ENCODE data around the gene IGFBP3. TPM values are rescaled to one million over a fixed set of nuclear protein-coding genes. Genes with fewer than 3 reads are reported as not detected.

Gene IGFBP3
- total RNA-seq, 1 donor from 2014 or later, result not detected

- H3K4me3 Mint-ChIP-seq, result no peak overlapping the region
- intact Hi-C loops (cut with micrococcal nuclease), result loop anchor here (1.0 kb wide), 3 partner anchors 1198 to 1363 kb away; no protein-coding TSS in a partner anchor
- peaks cover 55% of the 10 kb centered on the region for H3K27me3 Mint-ChIP-seq
- ATAC-seq (ENCODE audit: low read depth) (no peak), DNase-seq (no peak)
- ChIA-PET CTCF (interaction anchor here (0.6 to 1.2 kb wide), 5 partner anchors 9 to 1289 kb away, joined by 3 read pairs; no protein-coding TSS in a partner anchor), POLR2A (no interaction called here)
- H3K36me3 Mint-ChIP-seq (ENCODE audit: low read depth), result no peaks in the 10 kb centered on the region
- TF ChIP-seq CTCF (IDR thresholded peaks at IDR 0.05), result peak; percentile 78
- no peak overlapping the region for H3K27ac Mint-ChIP-seq
- H3K9me3 Mint-ChIP-seq, result no peaks in the 10 kb centered on the region
- no peaks in the 10 kb centered on the region for H3K4me1 Mint-ChIP-seq
Observed at GRCh38 chr7:45890902-45891461, 30.1 kb downstream of the IGFBP3 start.

GRCh38 chr7:45890125-45890901 lies 30.8 kb downstream of the IGFBP3 start:
- intact Hi-C loops (cut with micrococcal nuclease), result no loop called here
- Mint-ChIP-seq H3K27me3 (peaks cover 48% of the 10 kb centered on the region), H3K9me3 (no peaks in the 10 kb centered on the region), H3K4me1 (no peaks in the 10 kb centered on the region), H3K27ac (no peak overlapping the region), H3K36me3 (ENCODE audit: low read depth) (no peaks in the 10 kb centered on the region), H3K4me3 (no peak overlapping the region)
- ATAC-seq (ENCODE audit: low read depth) (no peak), DNase-seq (no peak)
- ChIA-PET CTCF (interaction anchor here (0.9 to 1.2 kb wide), 3 partner anchors 8 to 1290 kb away, joined by 3 read pairs; no protein-coding TSS in a partner anchor), POLR2A (no interaction called here)
- no peak for TF ChIP-seq CTCF (IDR thresholded peaks at IDR 0.05)

GRCh38 chr7:45889367-45890067 lies 31.6 kb downstream of the IGFBP3 start:
- H3K9me3 Mint-ChIP-seq, result no peaks in the 10 kb centered on the region
- DNase-seq (no peak), ATAC-seq (ENCODE audit: low read depth) (no peak)
- H3K27ac Mint-ChIP-seq, result no peak overlapping the region
- TF ChIP-seq CTCF (IDR thresholded peaks at IDR 0.05), result no peak
- ChIA-PET POLR2A (no interaction called here), CTCF (no interaction called here)
- H3K36me3 Mint-ChIP-seq (ENCODE audit: low read depth), result no peaks in the 10 kb centered on the region
- no peak overlapping the region for H3K4me3 Mint-ChIP-seq
- peaks cover 47% of the 10 kb centered on the region for H3K27me3 Mint-ChIP-seq
- H3K4me1 Mint-ChIP-seq, result no peaks in the 10 kb centered on the region
- intact Hi-C loops (cut with micrococcal nuclease), result no loop called here

GRCh38 chr7:45888993-45889366 lies 32.1 kb downstream of the IGFBP3 start:
- Mint-ChIP-seq H3K36me3 (ENCODE audit: low read depth) (no peaks in the 10 kb centered on the region), H3K9me3 (no peaks in the 10 kb centered on the region), H3K4me3 (no peak overlapping the region), H3K27me3 (peaks cover 46% of the 10 kb centered on the region), H3K27ac (no peak overlapping the region), H3K4me1 (no peaks in the 10 kb centered on the region)
- no peak for DNase-seq
- CTCF ChIA-PET, result no interaction called here
- no peak for ATAC-seq (ENCODE audit: low read depth)
- no peak for TF ChIP-seq CTCF (IDR thresholded peaks at IDR 0.05)
- POLR2A ChIA-PET, result no interaction called here
- intact Hi-C loops (cut with micrococcal nuclease), result no loop called here
